ENCODE measurements around the gene LATS2.

Gene LATS2

DNA sequence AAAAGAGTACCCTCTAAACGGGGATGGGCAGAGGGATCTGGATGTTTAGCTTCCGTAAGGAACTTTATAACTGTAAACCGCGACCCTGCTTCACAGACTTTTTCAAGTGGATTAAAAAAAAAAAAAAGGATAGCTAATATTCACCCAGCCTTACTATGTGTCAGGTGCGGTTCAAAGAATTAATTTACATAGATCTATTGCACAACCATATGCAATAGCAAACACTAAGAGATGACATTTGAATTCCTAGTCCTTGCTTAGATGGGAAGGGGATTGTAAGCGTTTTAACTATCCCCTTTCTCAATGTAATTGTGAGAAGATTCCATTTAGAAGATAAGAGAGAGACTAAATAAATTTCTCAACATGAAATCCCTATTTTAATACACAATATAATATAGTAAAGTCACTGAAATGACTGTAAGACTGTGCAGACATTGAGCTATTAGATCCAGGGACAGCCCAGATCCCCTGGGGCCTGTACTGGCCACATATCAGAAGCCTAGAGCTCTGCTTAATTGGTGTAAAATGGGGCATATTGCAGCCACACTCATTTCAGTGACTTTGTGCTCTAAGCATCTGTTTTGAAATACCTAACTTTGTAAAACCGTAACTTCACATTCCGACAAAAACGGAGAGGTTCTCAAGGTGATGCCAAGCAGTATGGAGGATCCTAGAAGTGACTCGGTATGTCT lies 13.6 kb downstream of the LATS2 start:
- no peak for DNase-seq (ENCODE audit: low read depth in 2 of 2)

GRCh38 chr13:21047087-21047486 lies 14.3 kb downstream of the LATS2 start:
- no peak for DNase-seq (ENCODE audit: low read depth in 2 of 2)

DNA sequence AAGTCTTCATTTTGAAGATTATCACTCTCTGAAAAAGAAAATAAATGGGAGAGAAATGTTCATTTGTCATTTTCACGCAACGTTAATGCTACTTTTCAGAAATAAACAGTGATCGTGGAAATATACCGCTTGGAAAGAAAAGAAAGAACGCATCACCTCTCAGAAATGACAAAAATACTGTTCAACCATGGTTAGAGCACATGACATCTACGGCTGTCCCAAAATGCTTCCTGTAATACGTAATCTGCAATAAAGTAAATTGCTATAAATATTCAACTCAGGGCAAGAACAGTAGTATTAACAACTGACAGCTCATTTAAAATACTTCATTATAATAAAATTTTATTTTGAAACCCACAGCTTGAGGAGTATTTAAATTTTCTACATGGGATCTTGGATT lies 15.2 kb downstream of the LATS2 start:
- no peak for DNase-seq (ENCODE audit: low read depth in 2 of 2)

DNA sequence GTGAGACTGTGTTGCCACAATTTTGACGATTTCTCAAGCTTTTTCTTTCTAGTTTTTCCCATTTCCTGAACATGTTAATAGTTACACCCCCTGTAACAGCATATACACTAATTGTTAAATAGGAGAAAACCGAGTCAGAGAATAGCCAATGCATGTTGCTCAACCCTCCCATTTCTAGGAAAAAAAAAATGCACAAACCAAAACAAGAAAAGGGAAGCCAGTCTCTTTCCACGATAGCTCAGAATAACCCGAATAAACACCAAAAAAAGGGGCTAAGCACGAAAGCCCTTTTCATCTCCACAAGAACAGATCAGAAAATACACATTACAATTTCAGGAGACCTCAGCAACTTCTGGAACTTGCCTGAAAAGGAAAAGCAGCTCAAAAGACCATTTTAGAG lies 16.3 kb downstream of the LATS2 start:
- DNase-seq (ENCODE audit: low read depth in 2 of 2) = no peak

DNA sequence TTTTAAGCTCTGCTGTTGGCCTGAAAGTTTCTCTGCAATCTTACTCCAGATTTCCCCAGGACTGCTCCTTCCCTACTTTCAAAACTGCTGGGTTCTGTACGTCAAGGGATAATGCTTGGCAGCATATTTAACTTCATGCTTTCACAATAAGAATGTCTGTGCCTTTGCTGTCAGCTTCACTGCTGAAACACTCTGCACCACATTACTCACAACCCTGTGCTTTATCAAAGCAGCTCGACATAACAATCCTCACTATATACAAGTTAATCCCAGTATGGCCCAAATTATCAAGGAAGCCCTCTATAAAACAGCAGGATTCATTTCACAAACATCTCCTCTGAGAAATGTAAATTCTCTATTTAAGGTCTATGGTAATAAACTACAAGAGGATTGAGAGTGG lies 17.5 kb downstream of the LATS2 start:
- DNase-seq (ENCODE audit: low read depth in 2 of 2) = no peak

- DNase-seq (ENCODE audit: low read depth in 2 of 2) = no peak
Measured at GRCh38 chr13:21040120-21040826, 21.1 kb downstream of the LATS2 start.

DNA sequence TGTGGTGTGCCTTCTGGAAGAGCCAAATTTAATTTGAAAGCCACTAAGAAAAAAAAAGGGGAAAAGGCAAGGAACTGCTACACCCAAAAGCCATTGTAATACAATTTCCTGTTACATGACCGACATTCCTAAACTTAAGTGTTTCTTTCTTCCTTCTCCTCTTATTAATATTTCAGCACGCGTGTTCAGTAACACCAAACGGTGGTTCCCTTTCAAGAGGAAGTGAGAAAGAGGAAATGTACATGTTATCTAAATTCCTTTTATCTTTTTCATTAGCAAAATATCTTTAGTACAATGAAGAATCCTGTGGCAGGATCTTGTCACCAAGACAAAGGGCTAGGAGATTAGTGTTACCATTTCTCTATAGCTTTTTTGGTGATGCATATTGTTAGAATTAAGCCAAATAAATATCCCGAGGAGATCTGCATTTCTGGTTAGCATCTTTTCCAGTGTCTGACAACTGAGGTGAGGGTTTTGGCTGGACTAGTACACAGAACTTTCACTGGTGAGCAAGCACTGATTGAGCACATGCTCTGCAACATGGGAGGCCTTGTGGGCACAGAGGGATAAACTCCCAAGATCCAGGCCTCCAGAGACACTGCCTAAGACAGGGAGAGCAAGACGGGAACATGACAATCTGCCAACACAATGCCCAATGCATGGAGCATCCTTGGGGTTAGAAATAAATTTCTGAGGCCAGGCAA lies 22.1 kb downstream of the LATS2 start:
- DNase-seq (ENCODE audit: low read depth in 2 of 2) = no peak

- DNase-seq (ENCODE audit: low read depth in 2 of 2) = no peak
Measured at GRCh38 chr13:21037656-21038055, 23.7 kb downstream of the LATS2 start.

DNA sequence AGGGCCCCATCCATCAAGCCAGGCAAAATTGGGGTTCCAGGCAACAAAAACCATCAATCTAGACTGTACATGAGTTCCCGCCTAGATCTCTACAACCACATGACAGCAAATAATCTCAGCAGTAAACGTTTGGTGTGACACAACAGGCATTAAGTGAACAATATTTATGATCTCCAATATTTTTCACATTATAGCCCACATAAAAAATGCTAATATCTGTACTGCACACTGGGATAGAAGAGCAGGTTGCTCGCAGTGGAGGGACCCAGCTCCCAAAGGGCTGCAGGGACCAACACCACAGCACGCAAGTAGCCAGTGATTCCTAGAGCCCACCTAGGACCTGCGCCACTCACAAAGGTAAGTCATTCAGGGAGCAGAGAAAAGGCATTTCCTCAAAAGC lies 25.9 kb downstream of the LATS2 start:
- DNase-seq (ENCODE audit: low read depth in 2 of 2) = no peak

GRCh38 chr13:21034603-21035191 lies 26.7 kb downstream of the LATS2 start:
- no peak for DNase-seq (ENCODE audit: low read depth in 2 of 2)

- no peak for DNase-seq (ENCODE audit: low read depth in 2 of 2)
Measured at GRCh38 chr13:21033856-21034602, 27.4 kb downstream of the LATS2 start.

GRCh38 chr13:21033212-21033840 lies 28.1 kb downstream of the LATS2 start:
- no peak for DNase-seq (ENCODE audit: low read depth in 2 of 2)

GRCh38 chr13:21032656-21033055 lies 28.7 kb downstream of the LATS2 start:
- no peak for DNase-seq (ENCODE audit: low read depth in 2 of 2)

GRCh38 chr13:21031594-21032275 lies 29.7 kb downstream of the LATS2 start:
- DNase-seq (ENCODE audit: low read depth in 2 of 2) = no peak

DNA sequence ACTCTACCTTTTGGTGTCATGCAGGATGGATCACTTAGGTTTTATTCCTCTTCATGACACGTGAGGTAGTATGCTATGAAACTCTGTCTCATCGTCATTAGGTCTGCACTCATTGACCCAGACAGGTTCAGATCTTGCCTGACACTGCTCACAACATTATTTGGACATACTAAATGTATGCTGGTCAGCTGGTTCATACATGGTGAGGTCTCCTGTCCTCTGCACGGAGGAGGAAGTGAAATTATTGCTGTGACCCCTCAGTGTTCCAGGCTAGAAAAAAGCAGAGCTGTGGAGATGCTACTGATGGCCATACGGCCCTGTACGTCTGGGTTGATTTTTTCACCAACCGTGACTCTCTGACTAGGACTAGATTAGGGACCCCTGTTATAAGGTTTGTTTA lies 35.8 kb downstream of the LATS2 start:
- no peak for DNase-seq (ENCODE audit: low read depth in 2 of 2)

DNA sequence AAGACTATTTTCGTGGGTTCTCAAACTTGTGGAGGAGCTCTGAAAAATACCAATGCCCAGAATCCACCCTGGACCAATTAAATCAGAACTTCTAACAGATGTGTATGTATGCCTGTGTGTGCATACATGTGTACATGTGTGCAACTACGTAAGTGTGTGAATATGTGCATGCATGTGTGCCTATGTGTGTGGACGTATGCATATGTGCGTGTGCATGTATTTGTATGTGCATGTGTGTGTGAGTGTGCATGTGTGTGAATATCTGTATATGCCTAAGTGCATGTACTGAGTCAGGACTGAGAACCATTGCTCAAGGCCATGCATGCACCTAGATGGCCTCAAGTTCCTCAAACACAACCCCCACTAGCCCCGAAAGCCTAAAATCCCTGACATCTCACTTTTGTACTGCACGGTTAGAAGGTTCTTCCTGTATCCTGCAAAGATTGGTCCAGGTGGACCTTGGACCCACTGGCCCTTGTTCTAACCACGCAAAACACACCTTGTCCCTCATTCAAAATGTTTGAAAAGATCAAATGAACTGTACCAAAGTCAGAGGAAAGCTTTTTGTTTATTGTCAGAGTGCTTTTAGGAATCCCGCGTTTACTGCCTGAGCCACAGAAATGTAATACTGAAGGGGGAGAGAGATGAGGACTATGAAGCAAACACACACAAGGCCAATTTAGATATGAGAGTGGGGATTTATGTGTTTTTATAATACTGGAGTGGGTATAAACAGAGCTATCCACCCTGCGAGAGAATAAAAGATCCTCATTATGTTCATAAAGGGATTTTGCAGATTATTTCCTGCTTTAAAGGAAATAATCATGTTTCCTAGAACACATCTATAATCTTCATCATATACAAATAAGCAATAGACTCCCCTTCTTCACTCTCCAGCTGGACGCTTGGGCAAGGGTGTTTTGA lies 39.1 kb downstream of the LATS2 start:
- no peak for DNase-seq (ENCODE audit: low read depth in 2 of 2)

GRCh38 chr13:21020581-21020980 lies 40.8 kb downstream of the LATS2 start:
- no peak for DNase-seq (ENCODE audit: low read depth in 2 of 2)

- DNase-seq (ENCODE audit: low read depth in 2 of 2) = no peak
Measured at GRCh38 chr13:21020176-21020575, 41.2 kb downstream of the LATS2 start.

- DNase-seq (ENCODE audit: low read depth in 2 of 2) = no peak
Measured at GRCh38 chr13:21018220-21018619, 43.2 kb downstream of the LATS2 start.

DNA sequence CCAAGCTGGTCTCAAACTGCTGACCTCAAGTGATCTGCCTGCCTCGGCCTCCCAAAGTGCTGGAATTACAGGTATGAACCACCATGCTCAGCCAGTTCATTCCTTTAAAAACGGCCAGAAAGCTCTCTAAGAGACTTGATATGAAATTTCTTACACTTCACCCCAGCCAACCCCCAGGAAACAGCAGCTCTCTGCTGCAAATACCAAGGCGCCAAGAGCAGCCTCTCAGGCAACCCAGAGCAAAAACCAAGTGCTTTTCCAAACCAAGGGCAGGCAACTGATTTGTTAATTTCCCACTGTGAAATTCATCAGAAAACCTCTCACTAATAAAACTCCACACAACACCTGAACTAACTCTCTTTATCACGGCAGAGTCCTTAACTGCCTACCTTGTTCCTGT lies 44.9 kb downstream of the LATS2 start:
- no peak for DNase-seq (ENCODE audit: low read depth in 2 of 2)
